Chondrocyte (in vitro differentiated cells): Measurements from ENCODE around the gene EPHA1. TPM values are rescaled to one million over a fixed set of nuclear protein-coding genes. Genes with fewer than 3 reads are reported as not detected.

Experiments used
- DNase-seq: peaks from one replicate; pipeline ENCODE4 v3.0.0; 2021; ENCODE audit warnings: mixed read lengths, low spot score
- H3K27ac Mint-ChIP-seq: one replicate; pipeline ENCODE4 v1.8.0; 2021; ENCODE audit warnings: mild to moderate bottlenecking, moderate library complexity, mixed read lengths; ENCODE audit not compliant: unreplicated experiment
- H3K27me3 Mint-ChIP-seq: 2 replicates; pipeline ENCODE4 v1.8.0; 2021; ENCODE audit warnings: low read depth, mixed read lengths
- H3K36me3 Mint-ChIP-seq: 2 replicates; pipeline ENCODE4 v1.8.0; 2021; ENCODE audit warnings: low read depth, mixed read lengths
- H3K4me1 Mint-ChIP-seq: 2 replicates; pipeline ENCODE4 v1.8.0; 2021; ENCODE audit warnings: low read depth, mild to moderate bottlenecking, mixed read lengths
- H3K4me3 Mint-ChIP-seq: one replicate; pipeline ENCODE4 v1.8.0; 2021; ENCODE audit warnings: mild to moderate bottlenecking, moderate library complexity, mixed read lengths; ENCODE audit not compliant: unreplicated experiment
- H3K9me3 Mint-ChIP-seq: 2 replicates; pipeline ENCODE4 v1.8.0; 2021; ENCODE audit warnings: low read depth, mixed read lengths
- CTCF ChIP-seq: fragments of 200-600 bp; sonication (generic); IDR thresholded peaks from 2 replicates; pipeline ENCODE4 v1.5.0; 2021; ENCODE audit warnings: antibody characterized with exemption, mild to moderate bottlenecking, moderate library complexity
- total RNA-seq: library from RNA; stranded (reverse); gene quantifications from 3 replicates; pipeline ENCODE4 v1.2.1, GENCODE V29; 2021

The EPHA1 gene
- total RNA-seq, 1 donor from 2014 or later = not detected

- no peak overlapping the region for H3K27ac Mint-ChIP-seq
- H3K4me1 Mint-ChIP-seq = peaks cover 5% of the 10 kb centered on the region
- H3K9me3 Mint-ChIP-seq = no peaks in the 10 kb centered on the region
- TF ChIP-seq CTCF = no peak
- H3K36me3 Mint-ChIP-seq = no peaks in the 10 kb centered on the region
- no peak for DNase-seq
- peaks cover 23% of the 10 kb centered on the region for H3K27me3 Mint-ChIP-seq
- peak overlapping the region; percentile 50 for H3K4me3 Mint-ChIP-seq
Observed at GRCh38 chr7:143360788-143361551, 47.7 kb downstream of the EPHA1 start.

DNA sequence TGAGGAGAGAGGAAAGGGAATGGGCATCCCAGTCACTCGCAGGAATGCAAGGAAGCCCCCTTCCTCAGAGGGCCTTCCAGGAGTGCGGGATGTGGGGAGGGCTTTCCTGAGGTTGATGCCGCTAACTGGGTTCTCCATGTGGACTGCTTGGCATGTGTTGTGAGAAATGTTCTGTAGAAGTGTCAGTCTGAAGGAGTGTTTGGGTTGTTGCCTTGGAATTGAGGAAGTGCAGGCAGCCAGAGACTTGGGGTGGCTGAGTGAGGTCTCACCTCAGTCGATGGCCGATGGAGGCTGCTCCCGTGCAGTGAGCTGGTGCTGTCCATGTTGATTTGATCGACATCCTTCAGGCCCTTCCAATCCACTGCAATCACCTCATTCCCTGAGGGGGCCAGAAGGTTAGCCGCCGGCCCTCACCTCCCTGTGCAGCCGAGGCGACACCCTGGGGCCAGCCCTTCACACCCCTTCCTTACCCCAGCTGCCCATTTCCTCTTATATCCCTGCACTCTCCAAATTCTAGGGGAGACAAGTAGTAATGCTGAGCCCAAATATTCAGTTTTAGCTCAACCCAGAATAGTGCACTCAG lies 48.8 kb downstream of the EPHA1 start:
- Mint-ChIP-seq H3K4me3 (no peak overlapping the region), H3K27ac (no peak overlapping the region), H3K27me3 (peaks cover 20% of the 10 kb centered on the region), H3K36me3 (no peaks in the 10 kb centered on the region), H3K9me3 (no peaks in the 10 kb centered on the region), H3K4me1 (peaks cover 5% of the 10 kb centered on the region)
- DNase-seq = peak; percentile 59
- no peak for TF ChIP-seq CTCF

DNA sequence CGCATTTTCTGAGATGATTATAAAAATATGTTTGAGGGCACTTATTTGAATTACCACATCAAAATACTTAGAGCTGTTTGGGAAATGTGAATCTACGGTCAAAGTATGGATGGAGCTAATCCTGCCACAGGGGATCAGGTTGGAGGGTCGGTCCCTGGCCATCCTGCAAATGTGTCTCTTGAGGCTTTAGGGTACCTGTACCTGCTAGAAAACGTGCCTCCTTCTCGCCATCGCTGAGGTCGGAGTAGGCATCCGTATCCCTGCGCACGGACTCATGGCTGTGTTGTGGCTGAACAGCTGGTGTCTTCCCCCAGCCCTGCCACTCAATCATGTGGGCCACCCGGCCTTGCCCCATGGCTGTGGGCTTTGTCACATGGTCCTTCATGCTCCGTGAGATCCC lies 50.0 kb downstream of the EPHA1 start:
- H3K36me3 Mint-ChIP-seq = no peaks in the 10 kb centered on the region
- H3K9me3 Mint-ChIP-seq = no peaks in the 10 kb centered on the region
- no peak for TF ChIP-seq CTCF
- peaks cover 5% of the 10 kb centered on the region for H3K4me1 Mint-ChIP-seq
- peaks cover 14% of the 10 kb centered on the region for H3K27me3 Mint-ChIP-seq
- H3K4me3 Mint-ChIP-seq = no peak overlapping the region
- H3K27ac Mint-ChIP-seq = no peak overlapping the region
- no peak for DNase-seq

DNA sequence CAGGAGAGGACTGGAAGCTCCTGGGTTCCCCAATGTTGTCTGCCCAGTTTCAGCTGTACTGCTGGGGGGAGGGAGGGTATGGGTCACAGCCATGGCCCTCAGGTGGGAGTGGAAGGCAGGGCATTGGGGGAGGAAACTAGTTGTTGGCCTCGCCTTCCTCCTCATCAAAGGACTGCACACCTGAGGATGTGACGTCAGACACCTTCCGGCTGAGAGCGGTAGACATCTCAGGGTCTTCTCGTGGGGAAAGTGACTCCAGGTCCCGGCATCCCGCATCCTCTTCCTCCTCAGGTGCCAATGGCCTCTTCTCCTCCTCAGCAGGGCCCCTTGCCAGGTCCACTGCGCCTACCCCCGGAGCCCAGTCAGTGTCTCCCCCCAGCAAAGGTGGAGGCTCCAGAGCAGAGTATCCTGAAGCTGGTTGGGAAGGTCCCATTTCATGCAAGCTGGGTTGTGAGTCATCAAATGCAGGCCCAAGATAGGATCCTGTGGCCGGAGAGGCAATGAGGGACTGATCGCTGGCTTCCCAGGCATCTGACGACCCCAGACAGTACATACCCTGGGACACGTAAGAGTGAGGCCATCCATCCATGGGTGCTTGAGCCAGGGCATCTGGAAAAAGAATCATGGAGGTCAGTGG lies 52.1 kb downstream of the EPHA1 start:
- no peak for TF ChIP-seq CTCF
- Mint-ChIP-seq H3K27ac (no peak overlapping the region), H3K36me3 (no peaks in the 10 kb centered on the region), H3K4me3 (no peak overlapping the region), H3K27me3 (peaks cover 15% of the 10 kb centered on the region), H3K9me3 (no peaks in the 10 kb centered on the region), H3K4me1 (peaks cover 3% of the 10 kb centered on the region)
- DNase-seq = no peak

DNA sequence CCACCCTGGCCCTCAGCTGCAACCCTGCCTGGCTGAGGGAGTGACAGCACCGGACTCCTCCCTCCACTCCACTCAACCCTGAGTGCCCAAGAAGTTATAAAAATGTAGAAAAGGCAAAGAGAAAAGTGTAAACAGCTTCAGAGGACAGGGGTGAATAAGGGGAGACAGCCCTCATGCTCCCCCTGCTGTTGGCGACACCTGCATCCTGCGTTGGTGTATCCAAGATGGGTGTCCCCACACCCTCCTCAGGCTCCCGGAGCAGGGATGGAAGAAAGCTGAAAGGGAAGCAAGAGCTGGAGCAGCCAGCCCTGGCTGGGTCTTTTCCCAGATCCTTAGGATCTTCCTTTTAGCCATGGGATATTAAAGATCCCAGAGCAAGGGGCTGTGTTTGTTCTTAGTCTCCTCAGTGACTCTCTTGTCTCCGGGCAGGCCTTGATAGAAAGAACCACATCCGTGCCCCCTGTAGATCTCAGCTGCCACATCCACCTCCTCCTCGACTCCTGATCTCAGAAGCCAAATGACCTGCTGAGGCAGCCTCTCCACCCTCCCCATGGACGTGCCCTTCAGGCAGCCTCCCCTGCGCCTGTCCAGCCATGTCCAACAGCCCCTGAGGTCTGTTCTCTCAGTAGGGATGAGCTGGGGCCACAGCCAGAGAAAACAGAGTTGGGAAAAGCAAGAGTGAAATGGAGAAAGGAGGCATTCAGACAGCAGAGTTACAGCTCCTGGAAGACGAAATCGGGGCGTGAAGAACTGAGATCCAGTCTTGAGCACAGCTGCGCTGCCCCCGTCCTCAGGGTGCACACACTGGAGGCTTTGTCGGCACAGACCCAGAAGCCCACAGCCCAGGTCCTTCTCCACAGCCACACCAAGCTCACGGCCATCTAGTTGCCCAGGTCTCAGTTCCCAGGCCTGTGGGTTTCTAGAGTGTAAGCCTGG lies 52.9 kb downstream of the EPHA1 start:
- no peaks in the 10 kb centered on the region for H3K4me1 Mint-ChIP-seq
- no peak for DNase-seq
- H3K9me3 Mint-ChIP-seq = no peaks in the 10 kb centered on the region
- H3K4me3 Mint-ChIP-seq = no peak overlapping the region
- H3K36me3 Mint-ChIP-seq = no peaks in the 10 kb centered on the region
- TF ChIP-seq CTCF = peak; percentile 9
- peaks cover 17% of the 10 kb centered on the region for H3K27me3 Mint-ChIP-seq
- H3K27ac Mint-ChIP-seq = no peak overlapping the region
